HCT116 (cell line): Measurements from ENCODE around the gene ECM1. TPM values are rescaled to one million over a fixed set of nuclear protein-coding genes. Genes with fewer than 3 reads are reported as not detected.

ENCODE experiments used
- ATAC-seq: fragments of 200-7000 bp; cut with Tn5 transposase; 2 replicates; pipeline ENCODE4 v1.9.1; 2020; ENCODE audit warnings: mild to moderate bottlenecking, moderate library complexity
- BruUV-seq: library from RNA; stranded (reverse); fragments of 400-500 nt; replicated peaks from 2 replicates; lab custom pipeline; 2021; lab: Mats Ljungman, UMichigan
- CTCF ChIA-PET: fragments of 300-600 bp; sonication (Branson Sonifier 250); formaldehyde crosslinking; loops from one replicate; lab custom pipeline; 2021; ENCODE audit warnings: antibody characterized with exemption; lab: Charles Lee
- POLR2A ChIA-PET: fragments of 300-600, 350-600 bp; sonication (Branson Sonifier 250); formaldehyde crosslinking; loops from one replicate; lab custom pipeline; 2021; ENCODE audit warnings: antibody characterized with exemption; lab: Charles Lee
- RAD21 ChIA-PET, 2 experiments: fragments of 300-600 bp; sonication (Branson Sonifier 250); formaldehyde crosslinking; loops; one replicate each; lab custom pipeline; 2023; ENCODE audit warnings: low total read pairs in 2 of 2; ENCODE audit not compliant: uncharacterized antibody in 2 of 2, unreplicated experiment in 2 of 2, low non-redundant PET in 1 of 2; lab: Charles Lee
- DNase-seq: peaks from one replicate; pipeline ENCODE4 v3.0.0-alpha.2; 2010; ENCODE audit warnings: low read depth, low spot score
- H2AFZ ChIP-seq: fragments of 200-600 bp; shearing (Covaris generic), sonication (generic); 2 replicates; pipeline ENCODE4 v1.6.1; 2017; ENCODE audit warnings: low read depth, mixed run types, mixed read lengths, antibody characterized with exemption, low read length; ENCODE audit not compliant: poor library complexity, severe bottlenecking
- H3K27ac ChIP-seq: 2 replicates; pipeline ENCODE4 v1.5.1; 2012; ENCODE audit warnings: low read depth, low read length
- H3K27me3 ChIP-seq: fragments of 200-600 bp; sonication (generic); 2 replicates; pipeline ENCODE4 v1.6.1; 2016; ENCODE audit warnings: mixed run types, low read length, mixed read lengths; ENCODE audit not compliant: insufficient read depth
- H3K36me3 ChIP-seq, 2 experiments: fragments of 200-500 bp in 1 of 2; fragments of 200-600 bp in 1 of 2; sonication (Bioruptor generic) in 1 of 2; sonication (generic) in 1 of 2; 2 replicates each; pipeline versions ENCODE4 v1.5.1 to v1.6.1; 2014 to 2016; ENCODE audit warnings: low read length in 2 of 2, inconsistent platforms in 1 of 2, mixed read lengths in 1 of 2, mixed run types in 1 of 2; ENCODE audit not compliant: insufficient read depth in 2 of 2, control insufficient read depth in 1 of 2
- H3K4me1 ChIP-seq, 2 experiments: fragments of 200-600 bp in 1 of 2; sonication (generic) in 1 of 2; 2 replicates each; pipeline versions ENCODE4 v1.5.1 to v1.6.1; 2012 to 2017; ENCODE audit warnings: low read length in 2 of 2, inconsistent platforms in 1 of 2, mild to moderate bottlenecking in 1 of 2, mixed read lengths in 1 of 2, mixed run types in 1 of 2, moderate library complexity in 1 of 2; ENCODE audit not compliant: insufficient read depth in 2 of 2, control insufficient read depth in 1 of 2
- H3K4me2 ChIP-seq: fragments of 200-600 bp; sonication (generic); 2 replicates; pipeline ENCODE4 v1.6.1; 2017; ENCODE audit warnings: mixed run types, low read length, mixed read lengths
- H3K4me3 ChIP-seq, 2 experiments: fragments of 200-600 bp in 1 of 2; sonication (generic) in 1 of 2; replicated peaks in 1 of 2; 2 replicates each; pipeline ENCODE4 v1.5.1; 2011 to 2016; ENCODE audit warnings: low read length in 2 of 2, control low read depth in 1 of 2, low read depth in 1 of 2, mild to moderate bottlenecking in 1 of 2, mixed read lengths in 1 of 2, mixed run types in 1 of 2
- H3K79me2 ChIP-seq: fragments of 200-600 bp; sonication (generic); 2 replicates; pipeline ENCODE4 v1.6.1; 2017; ENCODE audit warnings: mild to moderate bottlenecking, mixed run types, low read length, moderate library complexity, mixed read lengths; ENCODE audit not compliant: insufficient read depth
- H3K9ac ChIP-seq: fragments of 200-600 bp; sonication (generic); 2 replicates; pipeline ENCODE4 v1.6.1; 2016; ENCODE audit warnings: low read length, mixed read lengths
- H3K9me2 ChIP-seq: fragments of 200-600 bp; sonication (generic), shearing (Covaris generic); 2 replicates; pipeline ENCODE4 v1.6.1; 2017; ENCODE audit warnings: mixed run types, mild to moderate bottlenecking, moderate library complexity; ENCODE audit not compliant: insufficient read depth
- H3K9me3 ChIP-seq, 2 experiments: fragments of 200-500 bp in 1 of 2; fragments of 200-600 bp in 1 of 2; sonication (Bioruptor generic) in 1 of 2; sonication (generic) in 1 of 2; 2 replicates each; pipeline ENCODE4 v1.6.1; 2014 to 2017; ENCODE audit warnings: low read length in 2 of 2, mixed read lengths in 2 of 2, inconsistent platforms in 1 of 2, low read depth in 1 of 2, mild to moderate bottlenecking in 1 of 2, mixed run types in 1 of 2, moderate library complexity in 1 of 2; ENCODE audit not compliant: control insufficient read depth in 1 of 2, insufficient read depth in 1 of 2
- H4K20me1 ChIP-seq: fragments of 200-600 bp; sonication (generic), shearing (Covaris generic); 2 replicates; pipeline ENCODE4 v1.6.1; 2017; ENCODE audit warnings: mixed run types, mild to moderate bottlenecking, moderate library complexity; ENCODE audit not compliant: insufficient read depth
- CBX3 ChIP-seq: IDR thresholded peaks from 2 replicates; pipeline ENCODE4 v1.6.1; 2012; ENCODE audit warnings: low read depth
- ELF1 ChIP-seq: IDR thresholded peaks from 2 replicates; pipeline ENCODE4 v1.6.1; 2012; ENCODE audit warnings: low read depth, borderline replicate concordance
- EZH2phosphoT487 ChIP-seq: fragments of 200-600 bp; IDR thresholded peaks from 2 replicates; pipeline ENCODE4 v1.6.1; 2018; ENCODE audit warnings: antibody characterized with exemption, borderline replicate concordance
- JUND ChIP-seq: IDR thresholded peaks from 2 replicates; pipeline ENCODE4 v1.6.1; 2012
- POLR2A ChIP-seq: IDR thresholded peaks from 2 replicates; pipeline ENCODE4 v1.7.0; 2011; ENCODE audit warnings: borderline replicate concordance; ENCODE audit not compliant: insufficient read depth, insufficient read length; ENCODE audit errors: extremely low read depth
- RAD21 ChIP-seq: IDR thresholded peaks from 2 replicates; pipeline ENCODE4 v1.6.1; 2012; ENCODE audit warnings: low read depth, mild to moderate bottlenecking
- SIN3A ChIP-seq: IDR thresholded peaks from 2 replicates; pipeline ENCODE4 v1.6.1; 2012; ENCODE audit warnings: low read depth
- SRF ChIP-seq: IDR thresholded peaks from 2 replicates; pipeline ENCODE4 v1.6.1; 2012; ENCODE audit warnings: low read depth
- TCF7L2 ChIP-seq: IDR thresholded peaks from 2 replicates; pipeline ENCODE4 v1.7.0; 2011; ENCODE audit warnings: borderline replicate concordance, inconsistent platforms; ENCODE audit not compliant: insufficient read depth, insufficient read length; ENCODE audit errors: extremely low read depth
- YY1 ChIP-seq: IDR thresholded peaks from 2 replicates; pipeline ENCODE4 v1.6.1; 2011; ENCODE audit warnings: low read length, low read depth, moderate library complexity, mild to moderate bottlenecking; ENCODE audit not compliant: insufficient replicate concordance; ENCODE audit errors: extremely low read depth
- ZFX ChIP-seq: fragments of 450-650 bp; IDR thresholded peaks from 2 replicates; pipeline ENCODE4 v1.6.1; 2017
- ZNF274 ChIP-seq: fragments of 200-500 bp; sonication (Bioruptor generic); IDR thresholded peaks from 2 replicates; pipeline ENCODE4 v1.6.1; 2014; ENCODE audit warnings: mild to moderate bottlenecking, low read depth, low read length, inconsistent platforms
- intact Hi-C: fragments of 100-400 bp; cut with micrococcal nuclease; formaldehyde crosslinking; loops from 2 replicates; pipeline ENCODE4 v1.10.0; 2022
- total RNA-seq: library from RNA; stranded (reverse); gene quantifications from one replicate; pipeline ENCODE4 v1.2.1, GENCODE V29; 2021; ENCODE audit not compliant: unreplicated experiment
- TF ChIP-seq, protein P1 (sequence below), 3 experiments: fragments of 200-600 bp in 1 of 3; sonication (generic) in 1 of 3; IDR thresholded peaks in 2 of 3; conservative IDR thresholded peaks in 1 of 3; 2 replicates each; pipeline ENCODE4 v1.5.1; 2012 to 2017; ENCODE audit warnings: low read depth in 2 of 3, low read length in 2 of 3, antibody characterized with exemption in 1 of 3, borderline replicate concordance in 1 of 3, control low read depth in 1 of 3, mild to moderate bottlenecking in 1 of 3, mixed read lengths in 1 of 3, mixed run types in 1 of 3, moderate library complexity in 1 of 3; ENCODE audit not compliant: insufficient read depth in 1 of 3
- TF ChIP-seq, protein P2 (sequence below): IDR thresholded peaks from 2 replicates; pipeline ENCODE4 v1.6.1; 2011; ENCODE audit warnings: mild to moderate bottlenecking, low read length, moderate library complexity; ENCODE audit not compliant: insufficient replicate concordance; ENCODE audit errors: extremely low read depth
- TF ChIP-seq, protein P3 (sequence below): IDR thresholded peaks from 2 replicates; pipeline ENCODE4 v1.6.1; 2012

The ECM1 gene
- total RNA-seq, 1 experiment from 2014 or later: 2.0 TPM

DNA sequence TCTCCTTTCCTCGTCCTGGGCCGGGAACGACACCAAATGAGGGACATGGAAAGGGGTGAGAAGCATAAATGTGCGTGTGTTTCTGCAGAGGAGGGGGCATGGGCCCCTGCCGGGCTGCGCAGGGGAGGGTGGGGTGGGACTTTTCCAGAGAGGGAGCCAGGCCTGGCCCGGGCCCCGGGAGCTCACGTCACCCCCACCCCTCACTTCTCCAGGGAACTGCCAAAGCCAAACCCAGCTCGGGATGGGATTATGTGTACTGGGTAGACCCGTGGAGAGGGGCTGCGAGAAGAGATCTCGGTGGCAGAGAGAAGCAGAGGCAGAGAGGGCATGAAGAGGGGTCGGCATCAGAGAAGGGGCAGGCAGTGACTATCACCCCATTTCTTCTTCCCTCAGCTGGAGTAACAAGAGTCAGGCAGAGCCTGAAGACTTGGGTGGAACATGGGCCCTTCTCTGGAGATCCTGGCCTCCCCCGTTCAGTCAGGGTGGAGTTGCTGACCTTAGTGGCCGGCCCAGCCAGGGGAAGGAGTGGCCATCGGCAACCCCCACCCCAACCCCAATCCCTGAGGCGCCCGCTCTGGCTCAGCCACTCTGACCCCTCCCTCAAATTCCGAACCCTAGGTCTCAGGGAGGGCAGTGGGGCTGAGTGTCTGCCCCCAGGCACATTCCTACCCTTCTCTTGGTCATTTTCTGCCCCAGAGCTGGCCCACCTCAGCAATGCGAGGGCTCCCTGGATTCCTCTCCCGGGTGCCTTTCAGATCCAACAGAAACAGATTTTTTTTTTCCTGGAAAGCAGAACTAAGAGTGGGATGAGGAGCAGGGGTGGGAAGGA is 42.5 kb downstream of the ECM1 start:
- Histone ChIP-seq H3K4me3 (no peak overlapping the region), H3K4me2 (no peak overlapping the region), H3K9ac (no peak overlapping the region), H2AFZ (no peak overlapping the region), H3K27me3 (no peaks in the 10 kb centered on the region), H4K20me1 (no peaks in the 10 kb centered on the region), H3K4me1 (peaks cover 10 to 30% of the 10 kb centered on the region in 2 experiments; a peak in 3 of 4 replicates), H3K9me2 (no peaks in the 10 kb centered on the region), H3K79me2 (no peaks in the 10 kb centered on the region), H3K9me3 (no peaks in the 10 kb centered on the region), H3K36me3 (no peaks in the 10 kb centered on the region), H3K27ac (no peak overlapping the region)
- TF ChIP-seq POLR2A: no peak
- TF ChIP-seq, protein P1, sequence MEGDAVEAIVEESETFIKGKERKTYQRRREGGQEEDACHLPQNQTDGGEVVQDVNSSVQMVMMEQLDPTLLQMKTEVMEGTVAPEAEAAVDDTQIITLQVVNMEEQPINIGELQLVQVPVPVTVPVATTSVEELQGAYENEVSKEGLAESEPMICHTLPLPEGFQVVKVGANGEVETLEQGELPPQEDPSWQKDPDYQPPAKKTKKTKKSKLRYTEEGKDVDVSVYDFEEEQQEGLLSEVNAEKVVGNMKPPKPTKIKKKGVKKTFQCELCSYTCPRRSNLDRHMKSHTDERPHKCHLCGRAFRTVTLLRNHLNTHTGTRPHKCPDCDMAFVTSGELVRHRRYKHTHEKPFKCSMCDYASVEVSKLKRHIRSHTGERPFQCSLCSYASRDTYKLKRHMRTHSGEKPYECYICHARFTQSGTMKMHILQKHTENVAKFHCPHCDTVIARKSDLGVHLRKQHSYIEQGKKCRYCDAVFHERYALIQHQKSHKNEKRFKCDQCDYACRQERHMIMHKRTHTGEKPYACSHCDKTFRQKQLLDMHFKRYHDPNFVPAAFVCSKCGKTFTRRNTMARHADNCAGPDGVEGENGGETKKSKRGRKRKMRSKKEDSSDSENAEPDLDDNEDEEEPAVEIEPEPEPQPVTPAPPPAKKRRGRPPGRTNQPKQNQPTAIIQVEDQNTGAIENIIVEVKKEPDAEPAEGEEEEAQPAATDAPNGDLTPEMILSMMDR (IDR thresholded peaks at IDR 0.05 in 2 of 3, conservative IDR thresholded peaks at IDR 0.05 in 1 of 3; ENCODE audit: borderline replicate concordance in 1 of 3, insufficient read depth in 1 of 3, low read depth in 2 of 3, low read length in 2 of 3): no peak
- TF ChIP-seq JUND: no peak
- TF ChIP-seq YY1: no peak
- no peak for TF ChIP-seq ZNF274
- no peak for TF ChIP-seq ZFX
- TF ChIP-seq, protein P2, sequence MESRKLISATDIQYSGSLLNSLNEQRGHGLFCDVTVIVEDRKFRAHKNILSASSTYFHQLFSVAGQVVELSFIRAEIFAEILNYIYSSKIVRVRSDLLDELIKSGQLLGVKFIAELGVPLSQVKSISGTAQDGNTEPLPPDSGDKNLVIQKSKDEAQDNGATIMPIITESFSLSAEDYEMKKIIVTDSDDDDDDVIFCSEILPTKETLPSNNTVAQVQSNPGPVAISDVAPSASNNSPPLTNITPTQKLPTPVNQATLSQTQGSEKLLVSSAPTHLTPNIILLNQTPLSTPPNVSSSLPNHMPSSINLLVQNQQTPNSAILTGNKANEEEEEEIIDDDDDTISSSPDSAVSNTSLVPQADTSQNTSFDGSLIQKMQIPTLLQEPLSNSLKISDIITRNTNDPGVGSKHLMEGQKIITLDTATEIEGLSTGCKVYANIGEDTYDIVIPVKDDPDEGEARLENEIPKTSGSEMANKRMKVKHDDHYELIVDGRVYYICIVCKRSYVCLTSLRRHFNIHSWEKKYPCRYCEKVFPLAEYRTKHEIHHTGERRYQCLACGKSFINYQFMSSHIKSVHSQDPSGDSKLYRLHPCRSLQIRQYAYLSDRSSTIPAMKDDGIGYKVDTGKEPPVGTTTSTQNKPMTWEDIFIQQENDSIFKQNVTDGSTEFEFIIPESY: no peak
- TF ChIP-seq CBX3: no peak
- TF ChIP-seq EZH2phosphoT487: no peak
- no peak for TF ChIP-seq RAD21
- TF ChIP-seq SRF: no peak
- TF ChIP-seq, protein P3, sequence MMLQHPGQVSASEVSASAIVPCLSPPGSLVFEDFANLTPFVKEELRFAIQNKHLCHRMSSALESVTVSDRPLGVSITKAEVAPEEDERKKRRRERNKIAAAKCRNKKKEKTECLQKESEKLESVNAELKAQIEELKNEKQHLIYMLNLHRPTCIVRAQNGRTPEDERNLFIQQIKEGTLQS: no peak
- no peak for TF ChIP-seq TCF7L2
- no peak for TF ChIP-seq ELF1
- TF ChIP-seq SIN3A: no peak
- RAD21 ChIA-PET: no interaction called here
- CTCF ChIA-PET: interaction anchor here (1.2 to 4.8 kb wide), 3 partner anchors 10 to 18 kb away, joined by 6 to 35 read pairs (median 29); no protein-coding TSS in a partner anchor
- DNase-seq: no peak
- POLR2A ChIA-PET: interaction anchor here (1.1 kb wide), 1 partner anchor 29 kb away, joined by 3 read pairs; the partner anchor contains the start of gene MCL1
- BruUV-seq: no TSS peak
- no peak for ATAC-seq
- intact Hi-C loops: no loop called here
